ENCODE results near the gene PRPF39.

GRCh38 chr14:45051896-45052295 is 32.0 kb upstream of the PRPF39 start:
- TF ChIP-seq CTCF (IDR thresholded peaks at IDR 0.05) (no peak), POLR2AphosphoS5 (IDR thresholded peaks at IDR 0.05; ENCODE audit: insufficient read depth in 1 of 2, low read depth in 1 of 2) (no peak), POLR2A (IDR thresholded peaks at IDR 0.05) (no peak)
